GM19452 (cell line): Measurements from ENCODE around the gene ASXL3.
A peak's percentile ranks its signal among the peaks of the same experiment; 100 is the strongest.

Experiments used
- ATAC-seq: cut with Tn5 transposase; IDR thresholded peaks from one replicate; pipeline ENCODE4 v1.9.1; 2021; ENCODE audit not compliant: unreplicated experiment

The ASXL3 gene

DNA sequence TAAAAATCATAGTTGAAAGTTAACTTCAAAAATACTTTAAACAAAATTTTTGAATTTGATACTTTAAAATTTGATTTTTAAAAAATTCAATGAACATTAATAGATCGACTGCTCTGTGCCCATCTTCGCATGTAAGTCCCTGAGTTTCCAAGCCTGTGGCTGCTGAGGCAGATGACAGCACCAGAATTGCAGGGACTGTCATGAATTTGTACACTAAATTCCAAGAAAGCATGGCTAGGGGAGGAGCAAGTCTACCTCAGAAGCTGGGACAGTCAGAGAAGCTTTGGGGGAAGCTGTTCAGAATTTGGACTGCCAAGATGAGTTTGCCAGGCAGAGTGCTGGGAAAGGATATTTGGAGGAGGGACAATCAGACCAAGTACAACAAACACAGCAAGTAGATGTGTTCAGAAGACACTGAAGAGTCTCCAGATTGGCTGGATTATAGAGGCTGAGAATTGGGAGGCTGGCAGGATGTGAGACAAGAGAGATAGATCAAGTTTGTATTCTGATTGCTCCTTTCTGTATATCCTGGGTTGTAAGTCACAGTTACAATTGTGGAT, 79.0 kb downstream of the ASXL3 start:
- no peak for ATAC-seq

DNA sequence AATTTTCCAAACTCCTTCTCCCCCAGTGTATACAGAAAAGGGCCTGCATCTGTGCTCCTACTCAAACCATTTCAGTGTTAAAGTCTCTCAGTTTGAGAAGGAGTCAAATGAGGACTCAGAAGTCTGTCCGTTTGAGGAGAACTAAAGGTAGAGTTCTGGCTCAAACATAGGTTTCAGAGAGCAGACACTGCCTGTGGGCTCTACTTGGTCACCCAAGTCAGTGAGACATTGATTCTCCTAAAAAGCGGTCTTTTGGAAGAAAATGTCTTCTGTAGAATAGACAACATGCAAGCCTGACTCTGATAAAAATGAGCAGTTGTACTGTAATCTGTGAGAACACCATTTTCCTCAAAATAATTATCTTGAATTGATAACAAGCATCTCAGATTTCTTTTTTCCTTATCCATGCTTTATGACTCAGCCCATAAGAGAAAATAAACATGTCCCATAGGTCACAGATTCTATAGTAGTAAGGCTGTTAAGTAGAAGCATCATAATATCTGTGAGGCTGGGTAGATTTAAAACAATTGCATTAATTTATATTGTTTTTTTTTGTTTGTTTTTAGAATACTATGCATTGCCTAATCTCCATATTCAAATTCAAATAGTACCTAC, 82.8 kb downstream of the ASXL3 start:
- no peak for ATAC-seq

- no peak for ATAC-seq
Observed at GRCh38 chr18:33664241-33664874, 86.3 kb downstream of the ASXL3 start.

DNA sequence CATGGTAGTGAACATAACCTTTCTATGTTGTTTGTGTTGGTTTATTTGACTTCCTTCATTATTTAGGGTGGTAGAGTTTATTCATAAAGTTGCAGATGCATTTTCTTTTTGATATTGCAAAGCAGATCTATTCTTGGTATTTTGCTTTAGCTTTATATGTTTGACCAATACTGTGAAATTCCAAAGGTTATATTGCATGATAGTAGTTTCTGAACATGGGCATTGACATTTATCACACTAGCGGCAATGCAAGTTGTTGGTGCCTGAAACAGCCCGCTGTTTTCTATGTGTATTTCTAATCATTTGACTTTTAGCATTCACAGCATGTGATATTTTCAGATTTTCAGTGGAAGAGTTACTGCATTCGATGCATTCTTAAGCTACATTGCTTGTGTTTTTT, 87.2 kb downstream of the ASXL3 start:
- no peak for ATAC-seq

DNA sequence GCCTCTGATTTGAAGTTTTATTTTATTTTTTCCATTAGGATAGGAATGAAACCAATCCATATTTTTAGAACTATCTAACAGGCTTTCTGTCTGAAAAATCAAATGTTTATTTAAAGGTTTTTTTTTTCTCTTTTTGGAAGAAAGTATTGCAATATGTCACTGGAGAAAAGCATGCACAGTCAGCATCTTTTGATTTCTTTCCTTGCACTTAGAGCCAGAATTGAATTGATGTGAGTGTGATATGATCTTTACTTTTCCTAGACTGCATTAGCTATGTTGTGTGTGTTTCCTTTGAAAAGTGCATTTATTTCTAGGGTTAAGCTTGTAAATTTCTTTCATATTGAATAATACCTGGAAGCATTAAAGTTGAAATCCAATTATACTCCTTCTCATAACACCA, 87.6 kb downstream of the ASXL3 start:
- ATAC-seq = no peak

GRCh38 chr18:33666915-33667314, 88.9 kb downstream of the ASXL3 start:
- no peak for ATAC-seq

- ATAC-seq = no peak
Observed at GRCh38 chr18:33669589-33669988, 91.6 kb downstream of the ASXL3 start.

DNA sequence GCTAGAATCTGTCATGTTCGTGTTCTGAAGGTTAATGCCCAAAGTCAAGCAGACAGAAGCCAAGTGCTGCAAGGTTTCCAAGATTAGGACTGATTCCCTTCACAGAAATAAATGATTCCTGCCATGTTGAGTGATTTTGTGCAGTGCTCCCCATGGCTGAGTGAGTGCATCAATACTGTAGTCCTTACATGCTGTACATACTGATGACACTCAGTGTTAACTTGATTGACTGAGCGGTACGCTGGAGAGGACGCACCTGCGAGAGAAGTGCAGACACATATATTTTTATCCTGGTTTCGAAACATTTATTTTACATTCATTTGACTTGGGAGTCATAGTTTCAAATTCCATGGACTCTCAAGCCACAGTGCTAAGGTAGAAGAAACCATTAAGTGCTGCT, 92.0 kb downstream of the ASXL3 start:
- no peak for ATAC-seq

GRCh38 chr18:33673689-33674088, 95.7 kb downstream of the ASXL3 start:
- no peak for ATAC-seq

GRCh38 chr18:33676593-33676992, 98.6 kb downstream of the ASXL3 start:
- no peak for ATAC-seq

DNA sequence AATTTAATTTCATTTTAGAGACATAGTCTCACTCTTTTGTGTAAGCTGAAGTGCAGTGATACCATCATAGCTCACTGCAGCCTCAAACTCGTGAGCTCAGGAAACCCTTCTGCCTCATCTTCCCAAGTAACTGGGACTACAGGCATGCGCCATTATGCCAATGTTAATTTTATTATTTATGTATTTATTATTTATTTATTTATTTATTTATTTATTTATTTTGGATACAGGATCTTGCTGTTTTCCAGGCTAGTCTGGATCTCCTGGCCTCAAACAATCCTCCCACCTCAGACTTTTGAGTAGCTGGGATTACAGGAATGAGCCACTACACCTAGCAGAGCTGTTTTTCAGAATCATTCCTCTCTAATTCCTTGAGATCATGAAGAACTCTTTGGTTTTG, 99.9 kb downstream of the ASXL3 start:
- ATAC-seq = no peak

DNA sequence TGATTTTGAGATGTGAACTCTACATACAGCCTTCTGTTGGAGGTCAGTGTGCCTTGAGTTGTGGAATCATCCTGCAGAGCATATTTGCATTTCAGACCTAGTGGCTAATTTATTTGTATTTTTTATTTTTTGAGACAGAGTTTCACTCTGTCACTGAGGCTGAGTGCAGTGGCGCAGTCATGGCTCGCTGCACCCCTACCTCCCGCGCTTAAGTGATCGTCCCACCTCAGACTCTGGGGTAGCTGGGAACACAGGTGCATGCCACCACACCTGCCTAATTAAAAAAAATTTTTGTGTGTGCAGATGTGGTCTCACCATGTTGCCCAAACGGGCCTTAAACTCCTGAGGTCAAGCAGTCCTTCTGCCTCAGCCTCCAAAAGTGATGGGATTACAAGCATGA, 104.4 kb downstream of the ASXL3 start:
- no peak for ATAC-seq

GRCh38 chr18:33694593-33694992, 116.6 kb downstream of the ASXL3 start:
- ATAC-seq = no peak

- no peak for ATAC-seq
Observed at GRCh38 chr18:33696332-33697162, 118.5 kb downstream of the ASXL3 start.

- no peak for ATAC-seq
Observed at GRCh38 chr18:33697498-33697897, 119.5 kb downstream of the ASXL3 start.

- no peak for ATAC-seq
Observed at GRCh38 chr18:33699372-33699771, 121.4 kb downstream of the ASXL3 start.

DNA sequence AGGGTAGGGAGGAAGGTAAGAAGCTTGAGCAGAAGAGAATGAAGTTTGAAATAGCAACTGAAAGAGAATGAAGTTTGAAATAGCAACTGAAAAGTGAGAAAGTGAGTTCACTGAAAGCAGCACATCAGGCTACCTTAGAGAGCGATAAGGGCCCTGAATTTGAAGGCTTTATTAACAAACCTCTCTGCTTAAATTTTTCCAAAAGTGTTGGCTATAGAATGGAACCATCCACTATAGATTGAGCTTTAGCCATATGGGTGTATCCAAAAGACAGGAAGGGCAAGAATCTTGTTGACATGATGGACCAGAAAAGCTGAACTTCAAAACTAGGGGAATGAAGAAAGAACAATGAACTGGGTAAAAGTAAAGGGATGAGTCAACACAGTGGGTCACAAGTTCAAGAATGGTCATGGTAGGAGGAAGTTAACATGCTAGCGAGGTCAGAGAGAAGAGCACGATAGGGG, 122.5 kb downstream of the ASXL3 start:
- ATAC-seq = peak; percentile 66

DNA sequence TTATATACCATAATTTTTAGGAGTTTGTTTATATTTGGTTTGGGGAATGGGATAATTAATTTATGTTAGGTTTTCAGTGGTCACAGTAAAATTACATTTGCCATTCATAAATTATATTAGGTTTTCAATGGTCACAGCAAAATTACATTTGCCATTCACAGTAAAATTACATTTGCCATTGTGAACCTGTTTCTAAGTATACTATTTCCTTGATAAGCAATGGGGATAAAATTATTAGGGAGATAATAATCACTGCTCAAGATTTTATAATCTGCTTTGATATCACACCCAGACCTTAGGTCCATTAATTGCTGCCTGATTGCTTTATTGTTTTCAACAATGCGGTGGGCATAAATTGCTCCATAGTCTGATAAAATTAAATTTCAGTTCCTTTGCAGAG, 124.6 kb downstream of the ASXL3 start:
- ATAC-seq = no peak

- ATAC-seq = no peak
Observed at GRCh38 chr18:33706391-33706790, 128.4 kb downstream of the ASXL3 start.

GRCh38 chr18:33708876-33709275, 130.9 kb downstream of the ASXL3 start:
- no peak for ATAC-seq

DNA sequence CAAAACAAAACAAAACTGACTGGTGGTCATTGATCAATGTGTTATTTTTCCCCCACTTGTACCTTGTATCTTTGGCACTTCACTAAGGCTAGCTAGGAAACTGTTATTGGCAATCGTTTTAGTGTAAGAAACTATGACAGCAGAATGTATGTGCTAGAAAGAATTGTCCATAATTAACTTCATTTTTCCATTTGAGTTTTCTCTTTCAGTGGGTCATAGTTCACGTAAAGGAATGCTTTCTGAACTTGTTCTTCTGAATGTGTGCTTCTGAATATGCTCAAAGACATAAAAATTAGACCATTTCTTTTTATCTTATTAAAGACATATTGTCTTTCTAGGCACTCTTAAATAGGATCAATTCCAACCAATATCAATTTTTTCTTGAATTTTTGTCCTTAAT, 132.2 kb downstream of the ASXL3 start:
- no peak for ATAC-seq

GRCh38 chr18:33711514-33711913, 133.5 kb downstream of the ASXL3 start:
- ATAC-seq = no peak
